ENCODE results near the gene PTEN.

Gene PTEN

DNA sequence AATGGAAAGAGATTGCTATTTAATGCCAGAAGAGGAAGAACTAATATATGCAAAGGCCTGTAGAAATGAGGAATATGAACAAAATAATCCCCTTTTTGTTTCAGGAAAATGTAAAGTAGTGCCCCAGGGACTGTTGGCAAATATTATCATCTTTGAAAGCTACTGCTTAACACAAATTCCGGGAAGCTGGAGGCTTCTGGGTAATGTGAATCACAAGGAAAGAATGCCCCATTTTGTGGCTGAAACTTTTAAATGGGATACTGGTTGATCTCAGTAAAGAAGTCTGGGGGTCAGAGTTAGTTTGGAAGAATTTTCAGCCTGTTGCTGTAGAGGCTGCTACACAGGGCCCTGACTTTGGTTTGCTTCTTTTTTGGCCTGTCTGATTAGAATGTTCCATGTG lies 141.0 kb downstream of the PTEN start (continued):
- TF ChIP-seq, protein P1, sequence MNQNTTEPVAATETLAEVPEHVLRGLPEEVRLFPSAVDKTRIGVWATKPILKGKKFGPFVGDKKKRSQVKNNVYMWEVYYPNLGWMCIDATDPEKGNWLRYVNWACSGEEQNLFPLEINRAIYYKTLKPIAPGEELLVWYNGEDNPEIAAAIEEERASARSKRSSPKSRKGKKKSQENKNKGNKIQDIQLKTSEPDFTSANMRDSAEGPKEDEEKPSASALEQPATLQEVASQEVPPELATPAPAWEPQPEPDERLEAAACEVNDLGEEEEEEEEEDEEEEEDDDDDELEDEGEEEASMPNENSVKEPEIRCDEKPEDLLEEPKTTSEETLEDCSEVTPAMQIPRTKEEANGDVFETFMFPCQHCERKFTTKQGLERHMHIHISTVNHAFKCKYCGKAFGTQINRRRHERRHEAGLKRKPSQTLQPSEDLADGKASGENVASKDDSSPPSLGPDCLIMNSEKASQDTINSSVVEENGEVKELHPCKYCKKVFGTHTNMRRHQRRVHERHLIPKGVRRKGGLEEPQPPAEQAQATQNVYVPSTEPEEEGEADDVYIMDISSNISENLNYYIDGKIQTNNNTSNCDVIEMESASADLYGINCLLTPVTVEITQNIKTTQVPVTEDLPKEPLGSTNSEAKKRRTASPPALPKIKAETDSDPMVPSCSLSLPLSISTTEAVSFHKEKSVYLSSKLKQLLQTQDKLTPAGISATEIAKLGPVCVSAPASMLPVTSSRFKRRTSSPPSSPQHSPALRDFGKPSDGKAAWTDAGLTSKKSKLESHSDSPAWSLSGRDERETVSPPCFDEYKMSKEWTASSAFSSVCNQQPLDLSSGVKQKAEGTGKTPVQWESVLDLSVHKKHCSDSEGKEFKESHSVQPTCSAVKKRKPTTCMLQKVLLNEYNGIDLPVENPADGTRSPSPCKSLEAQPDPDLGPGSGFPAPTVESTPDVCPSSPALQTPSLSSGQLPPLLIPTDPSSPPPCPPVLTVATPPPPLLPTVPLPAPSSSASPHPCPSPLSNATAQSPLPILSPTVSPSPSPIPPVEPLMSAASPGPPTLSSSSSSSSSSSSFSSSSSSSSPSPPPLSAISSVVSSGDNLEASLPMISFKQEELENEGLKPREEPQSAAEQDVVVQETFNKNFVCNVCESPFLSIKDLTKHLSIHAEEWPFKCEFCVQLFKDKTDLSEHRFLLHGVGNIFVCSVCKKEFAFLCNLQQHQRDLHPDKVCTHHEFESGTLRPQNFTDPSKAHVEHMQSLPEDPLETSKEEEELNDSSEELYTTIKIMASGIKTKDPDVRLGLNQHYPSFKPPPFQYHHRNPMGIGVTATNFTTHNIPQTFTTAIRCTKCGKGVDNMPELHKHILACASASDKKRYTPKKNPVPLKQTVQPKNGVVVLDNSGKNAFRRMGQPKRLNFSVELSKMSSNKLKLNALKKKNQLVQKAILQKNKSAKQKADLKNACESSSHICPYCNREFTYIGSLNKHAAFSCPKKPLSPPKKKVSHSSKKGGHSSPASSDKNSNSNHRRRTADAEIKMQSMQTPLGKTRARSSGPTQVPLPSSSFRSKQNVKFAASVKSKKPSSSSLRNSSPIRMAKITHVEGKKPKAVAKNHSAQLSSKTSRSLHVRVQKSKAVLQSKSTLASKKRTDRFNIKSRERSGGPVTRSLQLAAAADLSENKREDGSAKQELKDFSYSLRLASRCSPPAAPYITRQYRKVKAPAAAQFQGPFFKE (tag by site-specific recombination; IDR thresholded peaks at IDR 0.05; ENCODE audit: borderline replicate concordance), result no peak
- no peak for TF ChIP-seq ZNF555 (tag by site-specific recombination; conservative IDR thresholded peaks at IDR 0.05)
- no peak for TF ChIP-seq ZFP37 (tag by site-specific recombination; IDR thresholded peaks at IDR 0.05)
- TF ChIP-seq ZNF248 (tag by site-specific recombination; IDR thresholded peaks at IDR 0.05), result no peak
- TF ChIP-seq ZNF596 (tag by site-specific recombination; IDR thresholded peaks at IDR 0.05), result no peak
- no peak for TF ChIP-seq ZNF660 (tag by site-specific recombination; IDR thresholded peaks at IDR 0.05)
- TF ChIP-seq ZNF174 (tag by site-specific recombination; IDR thresholded peaks at IDR 0.05), result no peak
- TF ChIP-seq ZNF530 (tag by site-specific recombination; IDR thresholded peaks at IDR 0.05; ENCODE audit: low read depth), result no peak
- TF ChIP-seq ZNF658 (tag by site-specific recombination; IDR thresholded peaks at IDR 0.05), result no peak

DNA sequence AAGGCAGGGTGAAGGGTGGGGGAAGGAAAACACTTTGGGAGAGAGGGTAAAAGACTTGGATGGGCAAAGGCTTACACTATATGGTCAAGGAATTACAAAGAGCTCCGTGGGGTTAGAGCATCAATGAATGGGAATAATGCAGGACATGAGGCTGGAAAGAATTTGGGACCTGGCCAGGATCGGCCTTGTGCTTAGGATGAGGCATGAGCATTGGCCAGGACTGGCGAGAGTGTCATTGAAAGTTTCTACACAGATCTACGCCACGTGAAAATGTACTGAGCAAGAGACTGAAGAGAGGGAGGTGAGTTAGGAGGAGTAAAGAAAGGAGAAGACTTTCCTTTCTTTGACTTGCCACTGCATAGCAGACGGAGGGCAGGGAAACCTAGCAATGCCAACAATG lies 142.8 kb downstream of the PTEN start:
- ChIA-PET CTCF (no interaction called here), POLR2A (interaction anchor here (0.7 kb wide), 1 partner anchor 129 kb away, joined by 3 read pairs; no protein-coding TSS in a partner anchor)
- Histone ChIP-seq H3K27ac (ENCODE audit: extremely low read depth, low read depth, low read length) (no peak overlapping the region), H3K9me3 (ENCODE audit: control insufficient read depth, insufficient read depth, low read depth, low read length) (no peaks in the 10 kb centered on the region), H3K4me1 (ENCODE audit: control insufficient read depth, insufficient read depth, low read length) (no peaks in the 10 kb centered on the region), H3K36me3 (ENCODE audit: control insufficient read depth in 2 of 2, insufficient read depth in 1 of 2, low read length in 2 of 2) (no peaks in the 10 kb centered on the region), H3K4me3 (ENCODE audit: low read depth, low read length) (no peak overlapping the region)
- no peak for TF ChIP-seq SCRT2 (tag by site-specific recombination; IDR thresholded peaks at IDR 0.05)
- TF ChIP-seq ZNF239 (tag by site-specific recombination; IDR thresholded peaks at IDR 0.05), result no peak
- TF ChIP-seq ZNF423 (tag by site-specific recombination; IDR thresholded peaks at IDR 0.05), result no peak
- TF ChIP-seq ZNF585B (tag by site-specific recombination; IDR thresholded peaks at IDR 0.05), result no peak
- no peak for TF ChIP-seq ZNF510 (tag by site-specific recombination; IDR thresholded peaks at IDR 0.05; ENCODE audit: insufficient replicate concordance)
- no peak for TF ChIP-seq ZNF324 (tag by site-specific recombination; IDR thresholded peaks at IDR 0.05)
- no peak for TF ChIP-seq TCF7L2 (IDR thresholded peaks at IDR 0.05; ENCODE audit: borderline replicate concordance, low read depth, low read length)

DNA sequence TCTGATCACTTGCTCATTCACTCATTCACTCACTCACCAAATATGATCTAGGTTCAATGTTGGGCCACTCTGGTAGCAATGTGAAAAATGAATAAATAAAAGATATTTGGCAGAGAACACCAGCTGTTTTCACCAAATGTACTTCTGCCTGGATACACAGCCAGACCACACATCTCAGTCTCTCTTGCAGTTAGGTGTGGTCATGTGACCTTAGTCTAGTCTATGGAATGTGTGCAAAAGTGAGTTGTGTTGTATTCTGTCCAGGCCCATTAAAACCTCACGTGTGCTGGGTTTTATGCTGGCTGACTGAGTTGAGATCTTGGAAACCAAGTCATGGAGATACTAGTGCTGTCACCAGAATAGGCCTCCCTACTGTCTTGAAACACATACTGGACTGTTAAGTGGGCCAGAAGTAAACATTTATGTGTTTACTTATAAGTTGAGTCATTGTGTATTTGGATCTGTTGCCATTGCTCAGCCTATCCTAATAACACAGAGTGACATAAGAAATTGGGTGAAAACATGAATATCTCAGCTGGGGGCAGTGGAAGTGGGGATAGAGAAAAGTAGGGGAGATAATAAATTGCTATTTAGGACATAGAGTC lies 145.5 kb downstream of the PTEN start:
- ChIA-PET POLR2A (no interaction called here), CTCF (no interaction called here)
- H3K9me3 ChIP-seq (ENCODE audit: control insufficient read depth, insufficient read depth, low read depth, low read length), result no peaks in the 10 kb centered on the region
- no peak overlapping the region for H3K4me3 ChIP-seq (ENCODE audit: low read depth, low read length)
- TF ChIP-seq ZNF211 (tag by site-specific recombination; IDR thresholded peaks at IDR 0.05; ENCODE audit: low read depth), result no peak
- no peak for TF ChIP-seq ZNF19 (tag by site-specific recombination; IDR thresholded peaks at IDR 0.05; ENCODE audit: low read depth)
- TF ChIP-seq HOXD13 (CRISPR knock-in tag; IDR thresholded peaks at IDR 0.05; ENCODE audit: borderline replicate concordance), result no peak
- TF ChIP-seq ZNF292 (tag by site-specific recombination; IDR thresholded peaks at IDR 0.05; ENCODE audit: borderline replicate concordance, low read depth), result no peak
- TF ChIP-seq, protein P2, sequence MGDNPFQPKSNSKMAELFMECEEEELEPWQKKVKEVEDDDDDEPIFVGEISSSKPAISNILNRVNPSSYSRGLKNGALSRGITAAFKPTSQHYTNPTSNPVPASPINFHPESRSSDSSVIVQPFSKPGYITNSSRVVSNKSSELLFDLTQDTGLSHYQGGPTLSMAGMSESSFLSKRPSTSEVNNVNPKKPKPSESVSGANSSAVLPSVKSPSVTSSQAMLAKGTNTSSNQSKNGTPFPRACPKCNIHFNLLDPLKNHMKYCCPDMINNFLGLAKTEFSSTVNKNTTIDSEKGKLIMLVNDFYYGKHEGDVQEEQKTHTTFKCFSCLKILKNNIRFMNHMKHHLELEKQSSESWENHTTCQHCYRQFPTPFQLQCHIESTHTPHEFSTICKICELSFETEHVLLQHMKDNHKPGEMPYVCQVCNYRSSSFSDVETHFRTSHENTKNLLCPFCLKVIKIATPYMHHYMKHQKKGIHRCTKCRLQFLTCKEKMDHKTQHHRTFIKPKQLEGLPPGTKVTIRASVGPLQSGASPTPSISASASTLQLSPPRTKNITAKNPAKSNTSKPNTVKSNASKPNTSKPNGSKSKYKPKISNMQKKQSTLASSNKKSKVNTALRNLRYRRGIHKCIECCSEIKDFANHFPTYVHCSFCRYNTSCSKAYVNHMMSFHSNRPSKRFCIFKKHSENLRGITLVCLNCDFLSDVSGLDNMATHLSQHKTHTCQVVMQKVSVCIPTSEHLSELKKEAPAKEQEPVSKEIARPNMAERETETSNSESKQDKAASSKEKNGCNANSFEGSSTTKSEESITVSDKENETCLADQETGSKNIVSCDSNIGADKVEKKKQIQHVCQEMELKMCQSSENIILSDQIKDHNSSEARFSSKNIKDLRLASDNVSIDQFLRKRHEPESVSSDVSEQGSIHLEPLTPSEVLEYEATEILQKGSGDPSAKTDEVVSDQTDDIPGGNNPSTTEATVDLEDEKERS (tag by site-specific recombination; IDR thresholded peaks at IDR 0.05), result no peak
- no peak for TF ChIP-seq ZFP37 (tag by site-specific recombination; IDR thresholded peaks at IDR 0.05)
- no peak for TF ChIP-seq ZBTB7A (tag by site-specific recombination; IDR thresholded peaks at IDR 0.05; ENCODE audit: low read depth)
- TF ChIP-seq, protein P3, sequence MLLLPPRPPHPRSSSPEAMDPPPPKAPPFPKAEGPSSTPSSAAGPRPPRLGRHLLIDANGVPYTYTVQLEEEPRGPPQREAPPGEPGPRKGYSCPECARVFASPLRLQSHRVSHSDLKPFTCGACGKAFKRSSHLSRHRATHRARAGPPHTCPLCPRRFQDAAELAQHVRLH (tag by site-specific recombination; IDR thresholded peaks at IDR 0.05), result no peak
- TF ChIP-seq ZNF266 (tag by site-specific recombination; IDR thresholded peaks at IDR 0.05; ENCODE audit: low read depth), result no peak
- no peaks in the 10 kb centered on the region for H3K4me1 ChIP-seq (ENCODE audit: control insufficient read depth, insufficient read depth, low read length)
- H3K27ac ChIP-seq (ENCODE audit: extremely low read depth, low read depth, low read length), result no peak overlapping the region
- no peaks in the 10 kb centered on the region for H3K36me3 ChIP-seq (ENCODE audit: control insufficient read depth in 2 of 2, insufficient read depth in 1 of 2, low read length in 2 of 2)

Data from HEK293 (cell line).